Activated CD8-positive, alpha-beta memory T cell treated with anti-CD3 and anti-CD28 coated beads for 24 hours (primary cell): ENCODE measurements around the gene ZNF791.
"Not testable (repeated sequence)": the region's sequence is repeated elsewhere in the genome, so short reads cannot be mapped to it uniquely, and the experiment has no call there.

Source experiments
- DNase-seq: peaks from one replicate; pipeline ENCODE4 v3.0.0-alpha.2; 2020

ZNF791 gene

DNA sequence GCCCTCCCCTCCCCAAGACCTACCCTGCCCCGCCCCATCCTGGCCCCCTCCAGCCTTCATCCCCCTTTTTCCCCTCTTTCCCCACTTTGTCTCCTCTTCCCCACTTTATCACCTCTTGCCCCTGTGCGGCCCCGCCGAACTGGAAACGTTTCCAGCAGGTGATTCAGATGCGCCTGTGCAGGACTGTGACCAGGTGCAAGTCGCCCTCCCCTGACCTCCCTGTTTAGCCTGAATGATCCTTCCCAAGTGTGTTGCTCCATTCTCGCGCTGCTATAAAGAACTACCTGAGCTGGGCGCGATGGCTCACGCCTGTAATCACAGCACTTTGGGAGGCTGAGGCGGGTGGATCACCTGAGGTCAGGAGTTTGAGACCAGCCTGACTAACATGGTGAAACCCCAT lies 25.9 kb downstream of the ZNF791 start:
- DNase-seq, result no peak

DNA sequence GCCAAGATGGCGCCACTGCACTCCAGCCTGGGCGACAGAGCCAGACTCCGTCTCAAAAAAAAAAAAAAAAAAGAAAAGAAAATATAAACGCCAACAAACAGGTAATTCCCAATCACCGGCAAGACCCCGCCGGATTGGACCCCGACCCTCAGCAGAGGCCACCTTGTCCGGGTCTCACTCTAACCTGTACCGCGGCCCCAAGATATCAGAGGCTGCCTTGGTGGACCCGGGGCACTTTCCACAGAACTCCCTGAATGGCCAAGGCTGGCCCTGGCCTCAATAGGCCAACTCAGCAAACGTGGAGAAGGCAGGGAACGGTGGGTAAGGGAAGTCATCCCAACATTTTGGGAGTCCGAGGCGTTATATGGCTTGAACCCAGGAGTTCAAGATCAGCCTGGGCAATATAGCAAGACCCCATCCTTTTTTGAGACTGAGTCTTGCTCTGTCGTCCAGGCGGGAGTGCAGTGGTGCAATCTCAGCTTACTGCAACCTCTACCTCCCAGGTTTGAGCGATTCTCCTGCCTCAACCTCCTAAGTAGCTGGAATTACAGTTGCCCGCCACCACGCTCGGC lies 28.0 kb downstream of the ZNF791 start:
- no peak for DNase-seq

DNA sequence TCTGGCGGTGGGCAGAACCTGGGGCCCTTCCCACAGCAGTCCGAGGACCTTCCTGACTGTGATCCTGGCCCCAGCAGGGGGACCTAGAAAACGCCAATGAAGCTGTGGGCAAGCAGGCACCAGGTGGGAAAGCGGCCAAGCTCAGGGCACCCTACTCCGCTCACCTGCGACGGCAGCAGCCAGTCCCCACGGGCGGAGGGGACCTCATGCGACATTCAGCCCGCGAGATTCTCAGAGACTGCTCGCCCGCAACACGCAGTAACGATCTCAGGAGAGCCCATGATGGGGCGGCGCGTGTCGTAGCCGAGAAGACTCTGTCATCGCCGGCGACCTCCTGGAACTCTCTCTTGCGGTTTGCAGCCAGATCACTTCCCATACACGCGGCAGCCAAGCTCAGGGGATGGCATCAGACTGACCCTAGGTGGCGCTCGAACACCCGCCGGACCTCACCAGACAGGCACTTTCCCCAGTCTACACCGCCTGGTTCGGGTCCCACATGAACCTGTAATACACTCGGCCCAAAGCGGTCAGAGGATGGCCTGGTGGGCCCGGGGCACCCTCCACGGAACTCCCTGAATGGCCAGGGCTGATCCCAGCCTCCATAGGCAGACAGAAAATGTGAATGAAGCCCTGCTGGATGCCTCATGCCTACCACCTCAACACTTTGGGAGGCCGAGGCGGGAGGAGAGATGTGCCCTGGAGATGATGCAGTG lies 29.3 kb downstream of the ZNF791 start:
- DNase-seq, result peak; percentile 95

DNA sequence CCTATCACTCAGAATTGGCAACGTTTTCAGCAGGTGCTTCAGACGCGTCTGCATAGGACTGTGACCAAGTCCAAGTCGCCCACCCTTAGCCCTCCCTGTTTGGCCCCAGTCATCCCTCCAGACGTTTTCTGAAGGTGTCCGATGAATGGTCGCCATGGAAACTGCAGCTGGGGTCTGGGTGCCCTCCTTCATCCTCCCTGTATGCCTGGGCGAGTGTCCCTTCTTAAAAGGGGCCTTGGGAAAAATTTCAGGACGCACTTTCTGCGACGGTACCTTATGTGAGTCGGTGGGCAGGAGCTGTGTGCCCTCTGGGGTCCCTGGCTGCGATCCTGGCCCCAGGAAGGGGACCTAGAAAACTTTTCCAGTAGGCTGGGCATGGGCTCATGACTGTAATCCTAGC lies 30.7 kb downstream of the ZNF791 start:
- DNase-seq, result no peak

DNA sequence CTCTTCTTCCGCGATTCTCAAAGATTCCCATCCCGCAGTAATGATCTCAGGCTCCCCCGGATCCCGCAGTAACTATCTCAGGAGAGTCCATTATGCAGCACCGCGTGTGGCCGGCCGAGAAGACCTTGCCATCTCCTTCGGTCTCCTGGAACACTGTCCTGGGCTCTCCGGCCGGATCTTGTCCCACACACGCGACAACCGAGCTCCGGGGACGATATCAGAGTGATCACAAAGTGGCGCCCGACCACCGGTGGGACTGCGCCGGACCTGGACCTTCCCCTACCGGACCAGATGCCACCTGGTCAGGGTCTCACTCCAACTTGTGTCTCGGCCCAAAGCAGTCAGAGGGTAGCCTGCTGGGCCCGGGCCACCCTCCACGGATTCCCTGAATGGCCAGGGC lies 31.8 kb downstream of the ZNF791 start:
- no peak for DNase-seq

DNA sequence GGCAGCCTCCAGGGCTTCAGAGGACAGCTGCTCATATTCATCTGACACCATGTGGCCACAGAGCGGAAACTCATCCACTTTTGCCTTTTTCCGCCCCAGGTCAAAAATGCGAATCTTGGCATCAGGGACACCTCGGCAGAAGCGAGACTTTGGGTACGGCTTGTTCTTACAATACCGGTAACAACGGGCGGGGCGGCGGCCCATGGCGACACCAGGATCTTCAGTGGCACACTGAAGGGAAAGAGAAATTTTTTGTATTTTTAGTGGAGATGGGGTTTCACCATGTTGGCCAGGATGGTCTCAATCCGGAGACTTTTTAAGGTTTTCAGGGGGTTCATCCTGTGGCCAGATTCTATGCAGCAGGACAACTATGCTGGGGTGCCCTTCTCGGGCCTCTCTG lies 33.0 kb downstream of the ZNF791 start:
- not testable (repeated sequence) for DNase-seq

DNA sequence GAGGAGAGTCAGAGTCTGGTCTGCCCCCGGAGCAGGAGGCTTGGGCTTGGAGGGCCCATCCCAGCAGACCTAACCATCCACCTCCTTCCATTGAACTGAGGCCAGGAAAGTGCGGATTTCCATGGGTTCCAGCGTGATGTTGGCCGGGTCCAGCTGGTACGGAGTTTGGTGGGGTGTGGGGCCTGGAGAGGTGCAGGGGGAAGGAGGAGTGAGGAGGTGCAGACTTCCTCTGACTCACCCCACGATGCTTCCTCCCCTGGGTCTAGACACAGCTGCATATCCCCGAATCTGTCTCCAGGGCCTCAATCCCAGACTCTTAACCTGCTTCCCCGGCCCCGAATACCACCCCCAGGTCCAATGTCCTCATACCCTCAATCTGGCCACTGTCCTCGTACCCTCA lies 35.8 kb downstream of the ZNF791 start:
- no peak for DNase-seq

DNA sequence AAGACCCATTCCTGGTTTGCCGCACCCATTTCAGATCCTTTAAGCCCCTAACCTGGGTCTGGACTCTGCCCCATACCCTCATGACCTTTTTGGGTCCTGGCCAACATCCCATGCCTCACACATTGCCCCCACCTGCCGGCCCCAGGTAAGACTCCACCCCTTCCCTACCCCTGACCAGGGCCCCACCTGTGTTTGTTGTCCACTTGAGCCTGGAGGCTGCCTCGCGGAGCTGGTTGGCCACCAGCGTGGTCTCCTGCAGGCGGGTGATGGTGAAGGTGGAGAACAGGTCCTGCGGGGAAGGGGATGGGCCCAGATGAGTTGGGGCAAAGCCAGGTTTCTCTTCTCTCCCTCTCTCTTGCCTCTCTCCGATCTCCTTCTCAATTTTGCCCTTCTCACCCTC lies 36.3 kb downstream of the ZNF791 start:
- no peak for DNase-seq

DNA sequence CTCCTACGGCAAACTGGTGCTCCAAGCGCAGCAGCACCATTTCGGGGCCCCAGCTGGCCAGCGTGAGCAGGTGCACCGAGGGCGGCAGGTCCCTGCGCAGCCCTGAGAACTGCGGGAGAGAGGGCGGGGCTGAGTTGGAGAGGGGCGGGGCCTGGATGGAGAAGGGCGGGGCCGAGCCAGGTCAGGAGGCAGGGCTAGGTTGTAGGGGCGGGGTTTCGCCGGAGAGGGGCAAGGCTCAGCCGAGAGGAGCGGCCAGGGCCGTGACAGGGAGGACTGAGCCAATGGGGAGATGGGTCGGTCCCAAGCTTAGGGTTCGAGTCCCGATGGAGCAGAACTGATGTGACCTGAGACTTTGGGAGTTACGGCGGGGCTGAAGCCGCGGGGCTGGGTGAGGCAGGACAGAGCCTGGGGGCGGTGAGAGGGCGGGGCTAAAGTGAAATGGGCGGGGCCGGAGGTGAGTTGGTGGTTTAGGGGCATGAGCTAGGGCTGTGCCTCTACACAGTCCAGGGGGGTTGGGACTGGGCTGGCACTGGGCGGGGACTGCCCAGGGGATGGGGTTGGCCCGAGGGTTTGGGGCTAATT lies 36.9 kb downstream of the ZNF791 start:
- DNase-seq, result no peak

DNA sequence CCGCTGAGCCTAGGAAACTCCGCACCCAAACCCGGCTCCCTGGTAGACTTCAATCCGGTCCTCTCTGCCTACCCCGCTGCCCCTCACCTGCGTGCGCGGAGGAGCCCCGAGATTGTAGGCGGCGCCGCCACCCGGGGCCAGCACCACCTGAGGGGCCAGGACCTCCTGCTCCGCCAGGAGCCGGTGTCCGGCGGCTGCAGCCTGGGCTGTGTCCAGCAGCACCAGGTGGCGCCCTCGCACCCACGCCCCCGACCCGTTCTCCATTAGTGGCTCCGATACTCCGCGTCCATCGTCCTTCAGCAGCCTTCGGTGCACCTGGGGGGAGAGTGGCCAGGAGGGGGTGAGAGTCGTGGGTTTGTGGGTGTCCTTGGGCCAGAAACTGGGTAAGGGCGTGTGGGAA lies 37.4 kb downstream of the ZNF791 start:
- DNase-seq, result no peak

DNA sequence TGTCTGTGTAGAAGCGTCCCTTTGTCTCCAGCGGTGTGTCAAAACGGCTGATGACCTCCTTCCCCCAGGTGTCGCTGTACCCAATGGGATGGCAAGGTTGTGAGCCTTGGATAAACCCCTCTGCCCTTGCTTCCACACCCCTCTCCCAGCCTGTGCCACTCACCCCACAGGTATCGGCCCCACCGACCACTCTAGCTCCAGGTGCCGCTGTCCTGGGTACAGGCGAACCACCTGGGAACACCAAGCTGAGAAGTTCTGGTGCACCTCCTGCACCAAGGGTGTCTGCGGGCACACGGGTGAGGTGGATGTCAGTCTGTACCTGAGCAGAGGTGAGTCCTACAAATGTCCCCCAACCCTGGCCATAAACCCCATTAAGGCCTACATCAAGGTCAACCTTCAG lies 39.2 kb downstream of the ZNF791 start:
- no peak for DNase-seq

DNA sequence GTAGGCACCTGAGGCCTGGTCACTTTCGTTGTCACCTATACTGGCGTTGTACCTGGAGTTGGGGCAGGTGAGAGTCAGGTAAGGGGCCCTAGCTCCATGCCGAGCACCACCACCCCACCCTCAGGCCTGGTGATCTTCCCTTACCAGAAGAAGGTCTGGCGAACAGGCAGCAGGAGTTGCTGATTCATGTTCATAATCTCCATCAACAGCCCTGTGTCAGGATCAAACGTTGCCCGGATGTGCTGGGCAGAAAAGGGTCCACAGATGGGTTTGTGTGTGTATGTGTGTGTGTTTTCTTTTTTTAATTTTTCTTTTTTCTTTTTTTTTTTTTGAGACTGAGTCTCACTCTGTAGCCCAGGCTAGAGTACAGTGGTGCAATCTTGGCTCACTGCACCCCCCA lies 41.5 kb downstream of the ZNF791 start:
- no peak for DNase-seq

DNA sequence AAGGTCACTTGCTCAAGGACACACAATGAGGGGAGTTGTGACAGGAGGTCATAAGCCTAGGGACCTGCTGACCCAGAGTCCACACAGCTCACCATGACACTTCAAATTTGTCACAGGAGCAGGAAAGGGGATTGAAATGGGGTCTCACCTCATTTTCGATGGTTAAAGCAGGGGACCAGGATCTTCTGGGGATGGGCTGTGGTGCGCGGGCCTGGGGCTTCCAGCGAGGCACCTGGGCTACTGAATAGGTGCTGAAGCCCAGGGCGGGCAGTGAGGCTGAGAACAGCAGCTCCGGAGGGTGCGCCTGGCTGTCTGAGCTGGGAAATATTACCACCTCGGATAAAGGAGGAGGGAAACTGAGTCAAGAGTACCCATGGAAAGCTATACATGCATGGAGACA lies 44.8 kb downstream of the ZNF791 start:
- DNase-seq, result no peak

DNA sequence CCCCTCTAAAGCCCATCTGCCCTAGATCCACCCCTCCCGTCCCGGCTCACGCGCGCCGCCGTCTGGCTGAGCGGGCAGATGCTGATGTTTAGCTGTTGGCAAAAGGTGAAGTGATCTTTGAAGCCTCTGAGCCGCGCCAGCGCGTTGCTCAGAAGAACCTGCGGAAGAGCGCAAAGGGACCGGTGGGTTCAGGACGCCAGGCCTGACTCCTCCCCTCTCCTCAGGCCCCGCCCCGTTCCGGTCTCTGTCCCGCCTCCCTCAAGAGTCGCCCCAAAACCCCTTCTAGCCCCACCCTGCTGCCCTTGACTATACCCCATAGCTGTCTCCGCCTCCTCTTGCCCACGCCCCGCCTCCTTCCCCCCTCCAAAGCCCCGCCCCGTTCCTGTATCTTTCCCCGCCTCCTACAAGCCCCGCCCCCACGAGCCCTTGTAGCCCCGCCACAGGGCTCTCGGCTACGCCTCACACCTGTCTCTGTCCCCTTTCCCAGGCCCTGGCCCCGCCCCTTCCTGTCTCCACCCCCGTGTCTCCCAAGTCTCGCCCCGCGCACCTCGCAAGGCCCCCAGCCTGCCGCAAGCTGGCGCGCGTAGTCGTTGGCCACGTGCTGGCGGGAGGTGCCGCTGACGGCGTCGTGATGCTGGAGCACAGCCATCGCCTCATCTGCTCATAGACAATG lies 46.3 kb downstream of the ZNF791 start:
- DNase-seq, result no peak

DNA sequence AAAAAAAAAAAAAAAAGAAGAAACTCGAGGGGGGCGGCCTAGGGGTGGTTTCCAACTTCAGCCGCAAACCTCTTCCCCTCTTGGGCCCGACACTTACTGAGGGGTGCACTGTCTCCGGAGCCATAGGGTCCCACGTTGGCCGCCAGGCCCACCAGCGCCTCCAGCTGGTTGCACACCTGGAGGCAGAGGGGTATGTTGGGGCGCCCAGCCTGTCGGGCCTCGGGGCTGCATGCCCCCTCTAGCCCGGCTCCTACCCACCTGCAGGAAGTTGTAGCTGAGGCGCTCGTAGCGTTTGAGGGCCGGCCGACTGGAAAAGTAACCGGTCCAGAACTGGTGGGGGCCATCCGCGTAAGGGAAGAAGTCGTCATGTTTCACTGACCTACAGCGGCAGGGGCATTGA lies 47.2 kb downstream of the ZNF791 start:
- no peak for DNase-seq

DNA sequence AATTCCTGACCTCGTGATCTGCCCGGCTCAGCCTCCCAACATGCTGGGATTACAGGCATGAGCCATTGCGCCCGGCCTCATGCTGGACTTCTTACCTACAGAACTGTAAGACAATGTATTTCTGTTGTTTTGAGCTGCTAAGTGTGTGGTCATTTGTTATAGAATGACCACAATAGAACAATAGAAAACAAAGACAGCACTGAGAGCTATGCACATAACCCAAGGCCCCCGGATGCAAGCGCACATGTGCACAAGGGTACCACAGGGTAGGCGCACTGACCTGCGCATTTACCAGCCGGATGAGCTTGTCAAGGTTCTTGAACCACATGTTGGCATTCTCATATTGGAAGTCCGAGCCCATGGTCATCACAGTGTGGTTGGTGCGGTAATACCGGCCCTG lies 50.3 kb downstream of the ZNF791 start:
- DNase-seq, result no peak

DNA sequence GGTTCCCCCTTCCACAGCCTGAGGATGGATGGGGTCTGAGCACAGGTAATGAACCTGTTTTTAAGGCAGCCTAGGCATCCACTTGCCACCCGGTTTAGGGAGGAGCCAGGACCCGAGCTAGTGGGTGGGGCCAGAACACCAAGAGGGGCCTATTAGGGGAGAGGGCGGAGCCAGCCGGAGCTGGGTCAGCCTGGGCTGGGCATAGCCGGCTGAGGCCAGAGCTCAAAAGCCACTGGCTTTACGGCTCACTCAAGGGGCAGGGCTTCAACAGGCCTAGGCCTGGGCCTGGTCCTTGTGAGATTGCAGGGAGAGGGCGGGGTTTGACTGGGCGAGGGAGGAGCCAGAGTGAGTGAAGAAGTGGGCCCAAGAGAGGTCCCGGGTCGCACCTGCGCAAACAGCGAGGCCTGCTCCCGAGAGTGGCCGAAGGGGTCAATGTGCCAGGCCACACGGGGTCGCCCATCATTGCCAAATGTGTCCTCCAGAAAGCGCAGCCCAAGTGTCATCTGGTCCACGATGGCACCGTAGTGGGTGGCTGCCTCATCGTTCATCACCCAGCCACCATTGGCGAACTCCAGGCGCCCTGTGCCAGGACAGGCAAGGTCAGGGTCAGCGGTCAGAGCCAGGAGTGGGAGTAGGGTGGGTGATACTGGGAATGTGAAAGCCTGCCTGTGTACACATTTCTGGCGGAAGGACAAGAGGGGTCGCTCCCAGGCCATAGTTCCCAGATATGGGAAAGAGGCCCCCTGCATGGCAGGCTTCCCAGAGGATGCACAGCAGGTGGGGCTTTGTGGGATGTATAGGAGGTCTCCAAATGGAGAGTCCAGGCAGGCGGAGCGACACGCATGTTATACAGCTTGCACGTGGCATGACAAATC lies 53.9 kb downstream of the ZNF791 start:
- no peak for DNase-seq

DNA sequence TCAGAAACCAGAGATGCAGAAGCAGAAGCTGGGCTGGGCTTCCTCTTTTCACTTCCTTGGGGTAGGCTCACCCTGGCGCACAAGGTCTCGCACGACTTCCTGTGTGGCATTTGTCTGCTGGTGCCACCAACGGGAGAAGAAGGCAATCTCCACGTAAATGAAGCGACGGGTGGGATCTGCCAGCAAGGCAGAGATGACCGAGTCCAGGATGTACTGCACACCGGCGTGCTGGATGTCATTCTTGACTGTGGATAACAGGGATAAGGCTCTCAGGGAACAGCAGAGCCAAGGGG lies 54.5 kb downstream of the ZNF791 start:
- DNase-seq, result peak; percentile 76

DNA sequence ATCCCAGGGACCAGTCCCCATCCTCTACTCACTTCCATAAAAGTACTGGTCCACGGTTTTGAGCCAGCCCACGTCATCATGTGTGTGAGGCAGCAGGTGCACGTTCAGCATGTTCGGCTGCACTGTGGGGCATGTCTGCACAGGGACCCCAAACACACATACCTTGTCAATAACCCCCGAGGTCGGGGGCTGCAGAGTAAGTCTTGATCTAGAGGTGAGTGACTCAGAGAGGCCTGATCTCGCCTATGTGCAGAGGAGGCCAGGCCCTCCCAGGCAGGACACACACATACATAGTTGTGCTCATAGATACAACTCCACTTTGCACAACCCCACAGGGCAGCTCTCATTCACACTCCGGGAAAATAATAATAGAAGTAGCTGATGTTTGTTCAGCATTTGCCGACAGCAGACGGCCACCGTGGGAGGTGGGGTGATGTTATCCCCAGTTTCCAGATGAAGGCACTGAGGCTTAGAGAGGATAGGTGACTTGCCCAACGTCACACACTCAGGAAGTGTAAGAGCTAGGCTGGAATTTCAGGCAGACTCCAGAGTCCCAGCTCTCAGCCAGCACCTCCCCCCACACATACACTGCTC lies 55.0 kb downstream of the ZNF791 start:
- peak; percentile 73 for DNase-seq

DNA sequence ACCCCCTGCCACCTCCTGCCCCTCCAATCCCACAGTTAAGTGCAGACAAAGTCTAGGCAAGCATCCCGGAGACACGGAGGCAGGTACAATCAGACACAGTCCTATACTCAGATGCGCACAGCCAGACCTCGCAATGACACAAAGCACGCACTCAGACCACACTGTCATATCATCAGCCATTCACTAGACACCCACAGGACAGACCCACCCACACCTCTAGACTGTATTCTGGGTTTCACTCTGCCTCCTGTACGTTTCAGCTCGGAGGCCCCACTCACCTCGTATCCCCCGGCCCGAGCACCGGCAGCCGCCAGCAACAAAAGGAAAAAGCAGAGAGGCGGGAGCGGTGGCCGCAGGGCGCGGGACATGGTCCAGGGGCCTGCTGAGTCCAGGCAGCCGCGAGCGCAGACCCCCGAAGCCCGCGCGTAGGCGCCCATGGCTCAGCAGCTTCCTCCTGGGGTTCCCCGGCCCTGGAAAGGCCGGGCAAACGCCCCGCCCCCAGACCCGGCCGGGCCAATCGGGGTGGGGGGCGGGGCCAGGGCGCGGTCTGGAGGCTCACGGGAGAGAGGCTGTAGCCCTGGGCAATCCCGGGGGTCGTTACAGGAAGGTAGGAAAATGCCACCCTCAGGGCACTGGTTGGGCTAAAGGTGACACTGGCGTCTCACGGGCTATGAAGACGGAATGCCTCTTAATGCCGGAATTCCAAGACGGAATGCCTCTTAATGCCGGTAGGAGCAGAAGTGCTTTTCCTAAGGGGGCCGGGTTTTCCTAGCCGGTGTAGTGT lies 55.7 kb downstream of the ZNF791 start, which contains the start of the genes MAN2B1 and WDR83:
TSS of gene MAN2B1 (minus strand) at position 478 of the 784 bp plus-strand sequence. CDS start at position 437, 41 bp downstream.
TSS of gene WDR83 (plus strand) at position 543 of the 784 bp plus-strand sequence. CDS start 2,984 bp downstream, outside the sequence.
- peak; percentile 93 for DNase-seq

DNA sequence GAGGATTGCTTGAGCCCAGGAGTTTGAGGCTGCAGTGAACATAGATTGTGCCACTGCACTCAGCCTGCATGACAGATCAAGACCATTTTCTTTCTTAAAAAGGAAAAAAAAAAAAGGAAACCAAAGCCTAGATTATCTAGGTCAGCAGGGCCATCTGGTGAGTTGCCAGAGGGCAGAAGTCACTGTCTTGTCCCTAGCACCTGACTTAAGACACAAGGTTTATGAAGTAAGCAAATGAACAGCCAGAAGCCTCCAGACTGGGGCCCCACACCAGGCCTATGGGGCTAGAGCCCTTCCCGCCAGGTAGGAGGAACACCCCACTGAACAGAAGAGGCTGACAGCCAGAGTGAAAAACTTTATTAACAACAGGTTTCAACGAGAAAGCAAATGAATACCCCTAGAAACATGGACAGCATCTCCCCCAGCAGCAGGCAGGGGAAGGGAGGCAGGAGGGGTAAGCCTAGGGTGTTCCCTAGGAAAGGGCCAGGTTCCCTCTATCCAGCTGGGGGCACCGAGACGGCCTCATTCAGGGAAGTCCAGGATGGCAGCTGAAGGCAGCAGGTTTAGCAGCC lies 57.1 kb downstream of the ZNF791 start:
- DNase-seq, result no peak
